H1 (cell line): ENCODE data around the gene TNFAIP2. TPM values are rescaled to one million over a fixed set of nuclear protein-coding genes. Genes with fewer than 3 reads are reported as not detected.

ENCODE experiments used
- CTCF ChIA-PET: fragments of 300-600 bp; sonication (Branson Sonifier 250); formaldehyde crosslinking; loops from one replicate; lab custom pipeline; 2021; ENCODE audit not compliant: partially characterized antibody; lab: Charles Lee
- POLR2A ChIA-PET: fragments of 300-600 bp; sonication (Branson Sonifier 250); formaldehyde crosslinking; loops from one replicate; lab custom pipeline; 2021; ENCODE audit warnings: inconsistent platforms; ENCODE audit not compliant: partially characterized antibody; lab: Charles Lee
- DNase-seq, 2 experiments: peaks; one replicate each; pipeline versions ENCODE4 v3.0.0 to v3.0.0-alpha.2; 2010 to 2022; ENCODE audit warnings: low spot score in 2 of 2, low read depth in 1 of 2, mixed read lengths in 1 of 2
- FAIRE-seq: peaks from 2 replicates; lab custom pipeline; 2011; peaks lifted over from hg19 to GRCh38; lab: Jason Lieb, UNC
- H2AFZ ChIP-seq: 2 replicates; pipeline ENCODE4 v1.8.1; 2012; ENCODE audit warnings: low read length, inconsistent platforms
- H2AK5ac ChIP-seq: 2 replicates; pipeline ENCODE4 v1.6.1; 2013; ENCODE audit warnings: low read depth, low read length
- H2BK120ac ChIP-seq: replicated peaks from 2 replicates; pipeline ENCODE3; 2013; ENCODE audit warnings: low read depth, low read length, inconsistent platforms
- H2BK12ac ChIP-seq: 2 replicates; pipeline ENCODE4 v1.6.1; 2013; ENCODE audit warnings: low read depth, low read length
- H2BK15ac ChIP-seq: 2 replicates; pipeline ENCODE4 v1.6.1; 2013; ENCODE audit warnings: low read length
- H2BK20ac ChIP-seq: 2 replicates; pipeline ENCODE4 v1.6.1; 2013; ENCODE audit warnings: low read length
- H2BK5ac ChIP-seq: 2 replicates; pipeline ENCODE4 v1.6.1; 2013; ENCODE audit warnings: low read depth, low read length
- H3K14ac ChIP-seq: 2 replicates; pipeline ENCODE4 v1.6.1; 2013; ENCODE audit warnings: inconsistent platforms; ENCODE audit not compliant: insufficient read length
- H3K18ac ChIP-seq: 2 replicates; pipeline ENCODE4 v1.6.1; 2013; ENCODE audit warnings: low read length; ENCODE audit errors: extremely low read depth
- H3K23ac ChIP-seq: 2 replicates; pipeline ENCODE4 v1.6.1; 2013; ENCODE audit warnings: inconsistent platforms; ENCODE audit not compliant: insufficient read length
- H3K23me2 ChIP-seq: 2 replicates; pipeline ENCODE4 v1.6.1; 2013; ENCODE audit warnings: low read depth, low read length
- H3K27ac ChIP-seq: 2 replicates; pipeline ENCODE4 v1.6.1; 2011; ENCODE audit warnings: low read depth, low read length, inconsistent platforms
- H3K27me3 ChIP-seq, 4 experiments: replicated peaks in 1 of 4; 1 replicate in 1 of 4; 2 replicates in 3 of 4; pipeline versions ENCODE4 v1.6.1 to v1.8.1; 2011 to 2013; ENCODE audit warnings: low read length in 3 of 4, mild to moderate bottlenecking in 3 of 4, inconsistent platforms in 2 of 4, mixed read lengths in 2 of 4, moderate library complexity in 1 of 4; ENCODE audit not compliant: control insufficient read depth in 3 of 4, insufficient read depth in 3 of 4; ENCODE audit errors: extremely low read depth in 1 of 4
- H3K36me3 ChIP-seq, 4 experiments: 2 replicates each; pipeline versions ENCODE4 v1.6.1 to v1.8.1; 2011 to 2013; ENCODE audit warnings: mild to moderate bottlenecking in 4 of 4, low read length in 3 of 4, moderate library complexity in 2 of 4, control low read depth in 1 of 4, inconsistent platforms in 1 of 4; ENCODE audit not compliant: insufficient read depth in 4 of 4, control insufficient read depth in 2 of 4
- H3K4ac ChIP-seq: replicated peaks from 2 replicates; pipeline ENCODE3; 2013; ENCODE audit warnings: low read length, low read depth, mixed read lengths, inconsistent platforms; ENCODE audit not compliant: insufficient read length
- H3K4me1 ChIP-seq, 4 experiments: replicated peaks in 1 of 4; 1 replicate in 1 of 4; 2 replicates in 3 of 4; pipeline versions ENCODE4 v1.6.1 to v1.8.1; 2011 to 2013; ENCODE audit warnings: low read length in 3 of 4, inconsistent platforms in 2 of 4, mixed read lengths in 1 of 4; ENCODE audit not compliant: insufficient read depth in 4 of 4, control insufficient read depth in 3 of 4
- H3K4me2 ChIP-seq, 2 experiments: 2 replicates each; pipeline versions ENCODE4 v1.6.1 to v1.8.1; 2011 to 2013; ENCODE audit warnings: low read depth in 2 of 2, low read length in 2 of 2, control low read depth in 1 of 2, inconsistent platforms in 1 of 2, mild to moderate bottlenecking in 1 of 2; ENCODE audit not compliant: insufficient read depth in 1 of 2
- H3K4me3 ChIP-seq, 4 experiments: fragments of 200-600, 300-600 bp in 1 of 4; sonication (generic), shearing (Covaris generic), sonication (Bioruptor Twin) in 1 of 4; 2 replicates each; pipeline versions ENCODE4 v1.5.1 to v1.8.1; 2011 to 2016; ENCODE audit warnings: low read length in 4 of 4, low read depth in 3 of 4, control low read depth in 2 of 4, inconsistent platforms in 2 of 4, mild to moderate bottlenecking in 2 of 4, mixed read lengths in 1 of 4, moderate library complexity in 1 of 4; ENCODE audit not compliant: insufficient read depth in 2 of 4; ENCODE audit errors: extremely low read depth in 1 of 4
- H3K56ac ChIP-seq: replicated peaks from 2 replicates; pipeline ENCODE3; 2013; ENCODE audit warnings: low read depth, mild to moderate bottlenecking, mixed read lengths, low read length, inconsistent platforms; ENCODE audit not compliant: insufficient read length
- H3K79me1 ChIP-seq: 2 replicates; pipeline ENCODE4 v1.6.1; 2013; ENCODE audit warnings: low read depth, low read length, control low read depth
- H3K79me2 ChIP-seq, 2 experiments: 2 replicates each; pipeline versions ENCODE4 v1.6.1 to v1.8.1; 2012 to 2013; ENCODE audit warnings: low read length in 2 of 2, mild to moderate bottlenecking in 2 of 2, inconsistent platforms in 1 of 2; ENCODE audit not compliant: insufficient read depth in 2 of 2, control insufficient read depth in 1 of 2
- H3K9ac ChIP-seq, 4 experiments: replicated peaks in 1 of 4; 1 replicate in 1 of 4; 2 replicates in 3 of 4; pipeline versions ENCODE4 v1.6.1 to v1.8.1; 2011 to 2013; ENCODE audit warnings: low read depth in 3 of 4, low read length in 3 of 4, control low read depth in 2 of 4, mild to moderate bottlenecking in 2 of 4, moderate library complexity in 2 of 4, inconsistent platforms in 1 of 4; ENCODE audit errors: extremely low read depth in 1 of 4
- H3K9me3 ChIP-seq, 2 experiments: 2 replicates each; pipeline versions ENCODE4 v1.6.1 to v1.8.1; 2012 to 2013; ENCODE audit warnings: mild to moderate bottlenecking in 2 of 2, moderate library complexity in 2 of 2, control low read depth in 1 of 2, inconsistent platforms in 1 of 2, low read depth in 1 of 2, low read length in 1 of 2, mixed read lengths in 1 of 2; ENCODE audit not compliant: insufficient read depth in 2 of 2
- H4K20me1 ChIP-seq, 2 experiments: replicated peaks in 1 of 2; 2 replicates each; pipeline versions ENCODE3 to v1.8.1; 2011 to 2013; ENCODE audit warnings: inconsistent platforms in 2 of 2, low read length in 2 of 2, mild to moderate bottlenecking in 1 of 2; ENCODE audit not compliant: insufficient read depth in 2 of 2, control insufficient read depth in 1 of 2
- H4K5ac ChIP-seq: 2 replicates; pipeline ENCODE4 v1.6.1; 2013; ENCODE audit warnings: low read length, low read depth, mixed read lengths, inconsistent platforms; ENCODE audit not compliant: insufficient read length
- H4K8ac ChIP-seq: 2 replicates; pipeline ENCODE4 v1.8.0; 2013; ENCODE audit warnings: mild to moderate bottlenecking, moderate library complexity, low read length, inconsistent platforms; ENCODE audit not compliant: insufficient read depth; ENCODE audit errors: extremely low read depth
- H4K91ac ChIP-seq: replicated peaks from 2 replicates; pipeline ENCODE3; 2013; ENCODE audit warnings: low read length, mixed read lengths, inconsistent platforms; ENCODE audit not compliant: insufficient read length
- BACH1 ChIP-seq: IDR thresholded peaks from 2 replicates; pipeline ENCODE4 v1.6.1; 2012; ENCODE audit warnings: low read length, improper control_type of control experiment
- GABPA ChIP-seq: IDR thresholded peaks from 2 replicates; pipeline ENCODE4 v1.6.1; 2011; ENCODE audit warnings: mild to moderate bottlenecking, low read length, moderate library complexity, borderline replicate concordance; ENCODE audit not compliant: insufficient read depth
- HDAC2 ChIP-seq, 2 experiments: fragments of 300-600 bp in 1 of 2; sonication (generic) in 1 of 2; IDR thresholded peaks; 2 replicates each; pipeline ENCODE4 v1.6.1; 2011 to 2012; ENCODE audit warnings: low read depth in 2 of 2, low read length in 2 of 2, mild to moderate bottlenecking in 2 of 2, moderate library complexity in 2 of 2, borderline replicate concordance in 1 of 2, inconsistent platforms in 1 of 2
- KDM4A ChIP-seq: IDR thresholded peaks from one replicate; pipeline ENCODE4 v1.7.1; 2012; ENCODE audit warnings: low read depth, mild to moderate bottlenecking, moderate library complexity, low read length, inconsistent platforms; ENCODE audit not compliant: severe bottlenecking
- NRF1 ChIP-seq: IDR thresholded peaks from 2 replicates; pipeline ENCODE4 v1.6.1; 2011; ENCODE audit warnings: mild to moderate bottlenecking, low read depth, low read length, improper control_type of control experiment
- RAD21 ChIP-seq, 2 experiments: IDR thresholded peaks in 1 of 2; conservative IDR thresholded peaks in 1 of 2; 2 replicates each; pipeline ENCODE4 v1.6.1; 2011; ENCODE audit warnings: low read depth in 2 of 2, low read length in 2 of 2, improper control_type of control experiment in 1 of 2, inconsistent platforms in 1 of 2, mild to moderate bottlenecking in 1 of 2, moderate library complexity in 1 of 2
- SIN3A ChIP-seq, 2 experiments: IDR thresholded peaks in 1 of 2; conservative IDR thresholded peaks in 1 of 2; 2 replicates each; pipeline ENCODE4 v1.6.1; 2011 to 2012; ENCODE audit warnings: low read length in 2 of 2, improper control_type of control experiment in 1 of 2, low read depth in 1 of 2, mild to moderate bottlenecking in 1 of 2
- TCF12 ChIP-seq: IDR thresholded peaks from 2 replicates; pipeline ENCODE4 v1.6.1; 2011; ENCODE audit warnings: low read depth, mild to moderate bottlenecking, low read length
- WGBS, 2 experiments: shearing (Covaris generic) in 1 of 2; methylation state at CpG; one replicate each; pipeline versions ENCODE4 v1.1.6 to v1.1.7; 2013 to 2015; ENCODE audit warnings: low lambda C conversion rate in 2 of 2, mixed read lengths in 2 of 2, inconsistent platforms in 1 of 2, low coverage in 1 of 2, missing lambda C conversion rate in 1 of 2; ENCODE audit not compliant: insufficient replicate concordance in 2 of 2, insufficient coverage in 1 of 2, insufficient read length in 1 of 2; ENCODE audit errors: extremely low coverage in 1 of 2, missing lambda C conversion rate in 1 of 2; 5-methylcytosine and 5-hydroxymethylcytosine counted together
- polyA plus RNA-seq, 7 experiments: library from polyadenylated mRNA; depleted of rRNA in 3 of 7; stranded (reverse) in 5 of 7; unstranded in 2 of 7; fragments of >200 nt in 5 of 7; fragments of 200-250 nt in 2 of 7; gene quantifications; 1 replicate in 5 of 7; 2 replicates in 1 of 7; 4 replicates in 1 of 7; pipeline versions ENCODE4 v1.2.1 to v1.2.3, GENCODE V29; 2011 to 2013; ENCODE audit warnings: missing spikeins in 2 of 7, mixed read lengths in 2 of 7
- total RNA-seq: library from RNA; stranded (reverse); fragmentation: NEBNext Ultra II Directional; extraction: Animal tissue kit (Norgen Biotek cat#: 25700); gene quantifications from 2 replicates; pipeline ENCODE4 v1.2.1, GENCODE V29; 2021
- TF ChIP-seq, protein P1 (sequence below): IDR thresholded peaks from 2 replicates; pipeline ENCODE4 v1.6.1; 2012; ENCODE audit warnings: inconsistent platforms

The TNFAIP2 gene
- total and polyA plus RNA-seq, 2 of the 8 experiments (the other 6 are each of a cell fraction or from before 2014, with no cell fraction given) = 28.3 to 34.5 TPM

- Histone ChIP-seq H2BK5ac (peak overlapping the region; percentile 81), H4K5ac (peak overlapping the region; percentile 25), H3K23ac (no peak overlapping the region), H3K79me1 (no peaks in the 10 kb centered on the region), H3K4me1 (peaks cover 2 to 29% (median 19%) of the 10 kb centered on the region in 4 experiments), H3K27me3 (peaks cover 7 to 42% (median 34%) of the 10 kb centered on the region in 4 experiments), H4K20me1 (peaks cover 0 to 3% of the 10 kb centered on the region in 2 experiments), H2BK20ac (peak overlapping the region; percentile 53), H2BK15ac (peak overlapping the region; percentile 95), H2AK5ac (no peak overlapping the region), H3K23me2 (peaks cover 3% of the 10 kb centered on the region; the same call in 1 of the 2 replicates), H2AFZ (no peak overlapping the region), H3K9me3 (no peaks in the 10 kb centered on the region), H3K36me3 (no peaks in the 10 kb centered on the region), H3K4me2 (peak overlapping the region; percentile 8 to 66), H3K27ac (no peak overlapping the region), H4K91ac (peak overlapping the region; percentile 95), H2BK12ac (peak overlapping the region; percentile 92; the same call in 1 of the 2 replicates), H3K56ac (peak overlapping the region; percentile 89), H3K79me2 (no peaks in the 10 kb centered on the region), H4K8ac (peak overlapping the region; percentile 79), H3K9ac (no peak overlapping the region), H3K14ac (no peak overlapping the region), H2BK120ac (peak overlapping the region; percentile 64), H3K18ac (peak overlapping the region; percentile 81; the same call in 1 of the 2 replicates), H3K4me3 (peak overlapping the region in 3 of 4 experiments; percentile 15 to 39 (median 32); a peak in 4 of 8 replicates), H3K4ac (peak overlapping the region; percentile 87)
- ChIA-PET POLR2A (interaction anchor here (0.6 to 2.5 kb wide), 16 partner anchors 10 to 418 kb away, joined by 3 to 14 read pairs (median 3); partner anchors contain the start of genes EIF5 and EXOC3L4), CTCF (interaction anchor here (0.6 to 10.4 kb wide), 62 partner anchors 9 to 722 kb away, joined by 3 to 276 read pairs (median 6); partner anchors contain the start of genes EXOC3L4, LBHD2 and TNFAIP2)
- DNase-seq (peak in 1 of 2 experiments; percentile 93), FAIRE-seq (no peak)
- WGBS, 2 experiments = 22% methylated on average over 52 of the region's 59 CpGs; no CpG with 5 or more reads in 1 of the 2 experiments
- peak; percentile 86 for TF ChIP-seq KDM4A
- no peak for TF ChIP-seq SIN3A (conservative IDR thresholded peaks at IDR 0.05 in 1 of 2, IDR thresholded peaks at IDR 0.05 in 1 of 2; ENCODE audit: low read depth in 1 of 2, low read length in 2 of 2)
- no peak for TF ChIP-seq GABPA
- TF ChIP-seq, protein P1, sequence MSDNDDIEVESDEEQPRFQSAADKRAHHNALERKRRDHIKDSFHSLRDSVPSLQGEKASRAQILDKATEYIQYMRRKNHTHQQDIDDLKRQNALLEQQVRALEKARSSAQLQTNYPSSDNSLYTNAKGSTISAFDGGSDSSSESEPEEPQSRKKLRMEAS = peak; percentile 98
- peak; percentile 84 to 95 for TF ChIP-seq RAD21 (IDR thresholded peaks at IDR 0.05 in 1 of 2, conservative IDR thresholded peaks at IDR 0.05 in 1 of 2; ENCODE audit: low read depth in 2 of 2, low read length in 2 of 2)
- TF ChIP-seq BACH1 = peak; percentile 74
- TF ChIP-seq HDAC2 (IDR thresholded peaks at IDR 0.05; ENCODE audit: borderline replicate concordance in 1 of 2, low read depth in 2 of 2, low read length in 2 of 2) = peak in 1 of 2 experiments; percentile 36; a peak in 1 of 4 replicates
- no peak for TF ChIP-seq NRF1
- TF ChIP-seq TCF12 = 0 out of 2 replicates have a peak, but pooled peaks have one; percentile 24
These were observed 18.4 kb upstream of the TNFAIP2 start for GRCh38 chr14:103104654-103105452.
